SK-N-MC (cell line): ENCODE data around the gene IFITM2.

Experiments used
- DNase-seq: peaks from one replicate; pipeline ENCODE4 v3.0.0-alpha.2; 2011; ENCODE audit warnings: low read depth, low spot score
- H3K27ac ChIP-seq: fragments of 200-600 bp; sonication (generic); 2 replicates; pipeline ENCODE4 v1.5.1; 2016; ENCODE audit warnings: mixed run types
- H3K36me3 ChIP-seq: fragments of 200-600 bp; sonication (generic); 2 replicates; pipeline ENCODE4 v1.6.1; 2017; ENCODE audit warnings: antibody characterized with exemption, low read length, mixed read lengths; ENCODE audit not compliant: insufficient read depth
- H3K4me3 ChIP-seq: fragments of 200-600 bp; sonication (generic); 2 replicates; pipeline ENCODE4 v1.5.1; 2016
- H3K9ac ChIP-seq: fragments of 200-600 bp; sonication (generic); 2 replicates; pipeline ENCODE4 v1.8.0; 2017; ENCODE audit warnings: mixed run types, mixed read lengths; ENCODE audit not compliant: insufficient read length
- H3K9me3 ChIP-seq: fragments of 200-600 bp; sonication (generic); 2 replicates; pipeline ENCODE4 v1.6.1; 2017; ENCODE audit warnings: low read depth, mild to moderate bottlenecking, antibody characterized with exemption, low read length, moderate library complexity, mixed read lengths
- EZH2 ChIP-seq: fragments of 200-600 bp; sonication (generic); IDR thresholded peaks from one replicate; pipeline ENCODE4 v1.6.1; 2017; ENCODE audit warnings: antibody characterized with exemption
- FOXP2 ChIP-seq: optimal IDR thresholded peaks from 2 replicates; pipeline ENCODE3; 2011; ENCODE audit warnings: mild to moderate bottlenecking, moderate library complexity; ENCODE audit not compliant: insufficient read depth; ENCODE audit errors: extremely low read length, control extremely low read depth
- POLR2AphosphoS5 ChIP-seq: IDR thresholded peaks from 2 replicates; pipeline ENCODE4 v1.6.1; 2012; ENCODE audit warnings: mild to moderate bottlenecking, low read depth, low read length, borderline replicate concordance

The IFITM2 gene

GRCh38 chr11:356610-357009 lies 49.0 kb downstream of the IFITM2 start:
- DNase-seq: no peak
- Histone ChIP-seq H3K36me3 (no peaks in the 10 kb centered on the region), H3K27ac (no peak overlapping the region), H3K9me3 (no peaks in the 10 kb centered on the region), H3K4me3 (no peak overlapping the region), H3K9ac (no peak overlapping the region)
- no peak for TF ChIP-seq FOXP2

- Histone ChIP-seq H3K36me3 (no peaks in the 10 kb centered on the region), H3K9ac (no peak overlapping the region), H3K27ac (no peak overlapping the region), H3K9me3 (no peaks in the 10 kb centered on the region), H3K4me3 (no peak overlapping the region)
- DNase-seq: no peak
- TF ChIP-seq POLR2AphosphoS5 (no peak), EZH2 (no peak), FOXP2 (no peak)
Measured at GRCh38 chr11:357582-357981, 50.0 kb downstream of the IFITM2 start.

GRCh38 chr11:358129-358800 lies 50.6 kb downstream of the IFITM2 start:
- Histone ChIP-seq H3K9me3 (no peaks in the 10 kb centered on the region), H3K36me3 (no peaks in the 10 kb centered on the region), H3K27ac (no peak overlapping the region), H3K4me3 (no peak overlapping the region), H3K9ac (no peak overlapping the region)
- TF ChIP-seq EZH2: no peak
- TF ChIP-seq POLR2AphosphoS5: no peak
- TF ChIP-seq FOXP2: no peak
- no peak for DNase-seq
